ENCODE results near the gene NAT8.
"Not testable (repeated sequence)": the region's sequence is repeated elsewhere in the genome, so short reads cannot be mapped to it uniquely, and the experiment has no call there.

DNA sequence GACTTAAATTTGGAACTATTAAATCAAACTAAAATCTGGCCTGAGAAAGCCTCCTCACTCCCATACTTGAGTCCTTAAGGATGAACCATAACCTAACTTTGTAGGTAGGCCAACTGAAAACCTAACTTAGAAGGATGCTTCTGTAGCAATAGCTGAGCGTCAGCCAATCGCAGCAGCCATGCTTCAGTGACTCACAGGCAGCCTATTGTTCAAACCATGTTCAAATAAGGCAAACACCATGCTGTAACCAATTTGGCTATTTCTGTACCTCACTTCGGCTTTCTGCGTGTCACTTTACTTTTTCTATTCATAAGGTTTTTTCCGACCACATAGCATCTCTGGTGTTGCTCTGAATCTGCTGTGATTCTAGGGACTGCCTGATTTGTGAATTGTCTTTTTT is 46.3 kb upstream of the NAT8 start:
- not testable (repeated sequence) for TF ChIP-seq POLR2AphosphoS5 (IDR thresholded peaks at IDR 0.05)
- TF ChIP-seq, protein P1, sequence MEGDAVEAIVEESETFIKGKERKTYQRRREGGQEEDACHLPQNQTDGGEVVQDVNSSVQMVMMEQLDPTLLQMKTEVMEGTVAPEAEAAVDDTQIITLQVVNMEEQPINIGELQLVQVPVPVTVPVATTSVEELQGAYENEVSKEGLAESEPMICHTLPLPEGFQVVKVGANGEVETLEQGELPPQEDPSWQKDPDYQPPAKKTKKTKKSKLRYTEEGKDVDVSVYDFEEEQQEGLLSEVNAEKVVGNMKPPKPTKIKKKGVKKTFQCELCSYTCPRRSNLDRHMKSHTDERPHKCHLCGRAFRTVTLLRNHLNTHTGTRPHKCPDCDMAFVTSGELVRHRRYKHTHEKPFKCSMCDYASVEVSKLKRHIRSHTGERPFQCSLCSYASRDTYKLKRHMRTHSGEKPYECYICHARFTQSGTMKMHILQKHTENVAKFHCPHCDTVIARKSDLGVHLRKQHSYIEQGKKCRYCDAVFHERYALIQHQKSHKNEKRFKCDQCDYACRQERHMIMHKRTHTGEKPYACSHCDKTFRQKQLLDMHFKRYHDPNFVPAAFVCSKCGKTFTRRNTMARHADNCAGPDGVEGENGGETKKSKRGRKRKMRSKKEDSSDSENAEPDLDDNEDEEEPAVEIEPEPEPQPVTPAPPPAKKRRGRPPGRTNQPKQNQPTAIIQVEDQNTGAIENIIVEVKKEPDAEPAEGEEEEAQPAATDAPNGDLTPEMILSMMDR (IDR thresholded peaks at IDR 0.05), result not testable (repeated sequence)
